ENCODE measurements around the gene KCNA3.

DNA sequence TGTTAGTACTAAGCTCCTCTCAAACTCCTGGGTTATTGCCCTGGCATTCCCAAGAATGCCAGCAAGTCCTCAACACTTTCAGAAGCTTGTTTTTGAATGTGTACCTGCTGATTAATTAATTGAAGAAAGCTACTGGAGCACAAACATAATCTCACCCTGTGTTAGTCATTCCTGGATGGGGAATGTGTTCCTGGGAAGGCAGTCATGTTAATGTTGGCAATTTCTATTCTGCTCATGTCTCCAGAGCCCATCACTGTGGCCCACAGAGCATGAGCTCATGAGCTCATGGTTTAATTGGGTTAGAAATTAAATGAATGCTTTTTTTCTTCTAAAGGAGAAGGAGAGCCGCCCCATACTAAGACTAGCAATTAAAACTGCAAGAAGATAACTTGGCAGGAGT, 31.9 kb upstream of the KCNA3 start:
- TF ChIP-seq CEBPB (IDR thresholded peaks at IDR 0.05; ENCODE audit: low read depth, low read length) (no peak), SP2 (IDR thresholded peaks at IDR 0.05; ENCODE audit: low read length) (no peak), POLR2AphosphoS5 (IDR thresholded peaks at IDR 0.05; ENCODE audit: low read depth, low read length) (no peak), GABPA (IDR thresholded peaks at IDR 0.05; ENCODE audit: borderline replicate concordance, insufficient read depth, low read length) (no peak), RBBP5 (IDR thresholded peaks at IDR 0.05; ENCODE audit: borderline replicate concordance, low read depth, low read length) (no peak), CHD1 (IDR thresholded peaks at IDR 0.05; ENCODE audit: low read depth, low read length) (no peak), EP300 (IDR thresholded peaks at IDR 0.05; ENCODE audit: borderline replicate concordance in 1 of 2, low read depth in 2 of 2, low read length in 2 of 2) (no peak), EZH2 (IDR thresholded peaks at IDR 0.05; ENCODE audit: low read depth, low read length, severe bottlenecking) (no peak), POLR2A (IDR thresholded peaks at IDR 0.05; ENCODE audit: control extremely low read depth in 1 of 2, low read depth in 2 of 2, low read length in 2 of 2) (no peak)
- TF ChIP-seq, protein P1, sequence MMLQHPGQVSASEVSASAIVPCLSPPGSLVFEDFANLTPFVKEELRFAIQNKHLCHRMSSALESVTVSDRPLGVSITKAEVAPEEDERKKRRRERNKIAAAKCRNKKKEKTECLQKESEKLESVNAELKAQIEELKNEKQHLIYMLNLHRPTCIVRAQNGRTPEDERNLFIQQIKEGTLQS (IDR thresholded peaks at IDR 0.05; ENCODE audit: insufficient read depth, low read depth, low read length): no peak
- TF ChIP-seq, protein P2, sequence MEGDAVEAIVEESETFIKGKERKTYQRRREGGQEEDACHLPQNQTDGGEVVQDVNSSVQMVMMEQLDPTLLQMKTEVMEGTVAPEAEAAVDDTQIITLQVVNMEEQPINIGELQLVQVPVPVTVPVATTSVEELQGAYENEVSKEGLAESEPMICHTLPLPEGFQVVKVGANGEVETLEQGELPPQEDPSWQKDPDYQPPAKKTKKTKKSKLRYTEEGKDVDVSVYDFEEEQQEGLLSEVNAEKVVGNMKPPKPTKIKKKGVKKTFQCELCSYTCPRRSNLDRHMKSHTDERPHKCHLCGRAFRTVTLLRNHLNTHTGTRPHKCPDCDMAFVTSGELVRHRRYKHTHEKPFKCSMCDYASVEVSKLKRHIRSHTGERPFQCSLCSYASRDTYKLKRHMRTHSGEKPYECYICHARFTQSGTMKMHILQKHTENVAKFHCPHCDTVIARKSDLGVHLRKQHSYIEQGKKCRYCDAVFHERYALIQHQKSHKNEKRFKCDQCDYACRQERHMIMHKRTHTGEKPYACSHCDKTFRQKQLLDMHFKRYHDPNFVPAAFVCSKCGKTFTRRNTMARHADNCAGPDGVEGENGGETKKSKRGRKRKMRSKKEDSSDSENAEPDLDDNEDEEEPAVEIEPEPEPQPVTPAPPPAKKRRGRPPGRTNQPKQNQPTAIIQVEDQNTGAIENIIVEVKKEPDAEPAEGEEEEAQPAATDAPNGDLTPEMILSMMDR (IDR thresholded peaks at IDR 0.05; ENCODE audit: control extremely low read depth in 1 of 3, insufficient read depth in 1 of 3, low read depth in 1 of 3, low read length in 3 of 3): no peak
